Ishikawa (cell line): Measurements from ENCODE around the gene AREG.

ENCODE experiments used
- EP300 ChIP-seq: IDR thresholded peaks from 2 replicates; pipeline ENCODE4 v1.6.1; 2012; ENCODE audit warnings: borderline replicate concordance
- TAF1 ChIP-seq: IDR thresholded peaks from 2 replicates; pipeline ENCODE4 v1.6.1; 2012; ENCODE audit warnings: low read depth, mild to moderate bottlenecking
- YY1 ChIP-seq: IDR thresholded peaks from 2 replicates; pipeline ENCODE4 v1.6.1; 2012; ENCODE audit warnings: low read depth

- TF ChIP-seq YY1 (no peak), EP300 (no peak), TAF1 (no peak)
These were observed 2.8 kb downstream of the AREG start for GRCh38 chr4:74447636-74448233.
